ENCODE measurements around the gene B3GNT7. TPM values are rescaled to one million over a fixed set of nuclear protein-coding genes. Genes with fewer than 3 reads are reported as not detected.

B3GNT7 gene
- total RNA-seq, 1 experiment from 2014 or later = 83.3 TPM

- H3K36me3 ChIP-seq (ENCODE audit: control insufficient read depth, insufficient read depth, low read length) = no peaks in the 10 kb centered on the region
- H3K4me1 ChIP-seq (ENCODE audit: control insufficient read depth, insufficient read depth, low read length) = peaks cover 40% of the 10 kb centered on the region
- intact Hi-C loops (cut with micrococcal nuclease; ENCODE audit: unreplicated experiment) (no loop called here), in situ Hi-C loops (cut with HindIII; ENCODE audit: low pct_unique_long_range_greater_than_20kb, low sequenced_read_pairs) (no loop called here)
- peak overlapping the region; percentile 75 for H3K27ac ChIP-seq (ENCODE audit: low read length)
- TF ChIP-seq SIN3A (IDR thresholded peaks at IDR 0.05; ENCODE audit: borderline replicate concordance, insufficient read depth, low read depth, low read length) (no peak), REST (IDR thresholded peaks at IDR 0.05; ENCODE audit: insufficient read depth in 1 of 2, low read depth in 2 of 2, low read length in 1 of 2) (no peak), POLR2AphosphoS5 (IDR thresholded peaks at IDR 0.05; ENCODE audit: low read depth, low read length) (no peak), CTCF (IDR thresholded peaks at IDR 0.05) (no peak), TCF7L2 (IDR thresholded peaks at IDR 0.05; ENCODE audit: low read depth, low read length) (no peak)
- no peak overlapping the region for H3K4me3 ChIP-seq (ENCODE audit: low read depth in 2 of 2, low read length in 2 of 2)
- ATAC-seq (no peak), DNase-seq (ENCODE audit: low read depth, low spot score) (no peak)
- ChIA-PET CTCF (no interaction called here), POLR2A (no interaction called here)
- BruUV-seq (replicated peaks) = no TSS peak
- no peaks in the 10 kb centered on the region for H3K9me3 ChIP-seq (ENCODE audit: control insufficient read depth, insufficient read depth, low read depth, low read length)
- no peaks in the 10 kb centered on the region for H3K27me3 ChIP-seq (ENCODE audit: control insufficient read depth, insufficient read depth, low read length)
Observed at GRCh38 chr2:231369580-231370428, 25.7 kb upstream of the B3GNT7 start.

GRCh38 chr2:231370429-231370748, 25.1 kb upstream of the B3GNT7 start:
- ATAC-seq (peak; percentile 5; the same call in 1 of the 2 replicates), DNase-seq (ENCODE audit: low read depth, low spot score) (no peak)
- H3K36me3 ChIP-seq (ENCODE audit: control insufficient read depth, insufficient read depth, low read length) = no peaks in the 10 kb centered on the region
- H3K27me3 ChIP-seq (ENCODE audit: control insufficient read depth, insufficient read depth, low read length) = no peaks in the 10 kb centered on the region
- H3K27ac ChIP-seq (ENCODE audit: low read length) = peak overlapping the region; percentile 75
- no peak overlapping the region for H3K4me3 ChIP-seq (ENCODE audit: low read depth in 2 of 2, low read length in 2 of 2)
- no peaks in the 10 kb centered on the region for H3K9me3 ChIP-seq (ENCODE audit: control insufficient read depth, insufficient read depth, low read depth, low read length)
- H3K4me1 ChIP-seq (ENCODE audit: control insufficient read depth, insufficient read depth, low read length) = peaks cover 37% of the 10 kb centered on the region
- no TSS peak for BruUV-seq (replicated peaks)
- TF ChIP-seq REST (IDR thresholded peaks at IDR 0.05; ENCODE audit: insufficient read depth in 1 of 2, low read depth in 2 of 2, low read length in 1 of 2) (no peak), SIN3A (IDR thresholded peaks at IDR 0.05; ENCODE audit: borderline replicate concordance, insufficient read depth, low read depth, low read length) (no peak), CTCF (IDR thresholded peaks at IDR 0.05) (no peak), TCF7L2 (IDR thresholded peaks at IDR 0.05; ENCODE audit: low read depth, low read length) (no peak), POLR2AphosphoS5 (IDR thresholded peaks at IDR 0.05; ENCODE audit: low read depth, low read length) (no peak)
- CTCF ChIA-PET = no interaction called here
- POLR2A ChIA-PET = interaction anchor here (0.7 kb wide), 1 partner anchor 30 kb away, joined by 4 read pairs; no protein-coding TSS in a partner anchor
- intact Hi-C loops (cut with micrococcal nuclease; ENCODE audit: unreplicated experiment) = no loop called here
- in situ Hi-C loops (cut with HindIII; ENCODE audit: low pct_unique_long_range_greater_than_20kb, low sequenced_read_pairs) = no loop called here

Data from Panc1 (cell line).